Adipocyte (in vitro differentiated cells): ENCODE results near the gene EIF2S3.
"Not testable (repeated sequence)": the region's sequence is repeated elsewhere in the genome, so short reads cannot be mapped to it uniquely, and the experiment has no call there.

Experiments used
- DNase-seq: peaks from one replicate; pipeline ENCODE4 v3.0.0-alpha.2; 2015; ENCODE audit warnings: low read depth
- H3K27me3 ChIP-seq: replicated peaks from 2 replicates; pipeline ENCODE4 v1.7.0; 2013; ENCODE audit warnings: mild to moderate bottlenecking, low read length, moderate library complexity; ENCODE audit not compliant: control insufficient read depth, insufficient read depth
- H3K36me3 ChIP-seq: 2 replicates; pipeline ENCODE4 v1.7.0; 2013; ENCODE audit warnings: low read length, mild to moderate bottlenecking, moderate library complexity; ENCODE audit not compliant: control insufficient read depth, insufficient read depth, severe bottlenecking
- H3K4me1 ChIP-seq: 2 replicates; pipeline ENCODE4 v1.7.0; 2013; ENCODE audit warnings: mild to moderate bottlenecking, low read length, moderate library complexity; ENCODE audit not compliant: control insufficient read depth, insufficient read depth
- H3K4me3 ChIP-seq: 2 replicates; pipeline ENCODE4 v1.7.0; 2013; ENCODE audit warnings: mild to moderate bottlenecking, low read length, moderate library complexity
- H3K9ac ChIP-seq: 2 replicates; pipeline ENCODE4 v1.7.0; 2013; ENCODE audit warnings: mild to moderate bottlenecking, low read length, moderate library complexity
- H3K9me3 ChIP-seq: 2 replicates; pipeline ENCODE4 v1.7.0; 2013; ENCODE audit warnings: mild to moderate bottlenecking, low read length, moderate library complexity; ENCODE audit not compliant: control insufficient read depth

The EIF2S3 gene

GRCh38 chrX:24055043-24055356 is 244 bp downstream of the EIF2S3 start:
- H3K36me3 ChIP-seq, result peaks cover 23% of the 10 kb centered on the region
- H3K9ac ChIP-seq, result no peak overlapping the region
- H3K4me3 ChIP-seq, result no peak overlapping the region
- H3K27me3 ChIP-seq, result no peaks in the 10 kb centered on the region
- no peak for DNase-seq
- H3K9me3 ChIP-seq, result no peaks in the 10 kb centered on the region
- peaks cover 3% of the 10 kb centered on the region for H3K4me1 ChIP-seq

GRCh38 chrX:24063488-24063887 is 8.7 kb downstream of the EIF2S3 start:
- Histone ChIP-seq H3K4me1 (no peaks in the 10 kb centered on the region), H3K9me3 (no peaks in the 10 kb centered on the region), H3K9ac (no peak overlapping the region), H3K27me3 (no peaks in the 10 kb centered on the region), H3K36me3 (peaks cover 90% of the 10 kb centered on the region), H3K4me3 (no peak overlapping the region)
- DNase-seq, result no peak

GRCh38 chrX:24069877-24070276 is 15.1 kb downstream of the EIF2S3 start:
- DNase-seq, result no peak
- no peaks in the 10 kb centered on the region for H3K4me1 ChIP-seq
- no peak overlapping the region for H3K4me3 ChIP-seq
- H3K9ac ChIP-seq, result no peak overlapping the region
- peaks cover 91% of the 10 kb centered on the region for H3K36me3 ChIP-seq
- H3K27me3 ChIP-seq, result no peaks in the 10 kb centered on the region
- H3K9me3 ChIP-seq, result no peaks in the 10 kb centered on the region

- Histone ChIP-seq H3K9ac (no peak overlapping the region), H3K4me1 (peaks cover 5% of the 10 kb centered on the region), H3K27me3 (no peaks in the 10 kb centered on the region), H3K4me3 (no peak overlapping the region), H3K9me3 (no peaks in the 10 kb centered on the region), H3K36me3 (peaks cover 39% of the 10 kb centered on the region)
- no peak for DNase-seq
Measured at GRCh38 chrX:24079411-24079810, 24.7 kb downstream of the EIF2S3 start.

GRCh38 chrX:24080245-24080644 is 25.5 kb downstream of the EIF2S3 start:
- not testable (repeated sequence) for DNase-seq, H3K9me3 ChIP-seq, H3K4me3 ChIP-seq, H3K9ac ChIP-seq, H3K27me3 ChIP-seq
- Histone ChIP-seq H3K36me3 (peaks cover 33% of the 10 kb centered on the region), H3K4me1 (peaks cover 12% of the 10 kb centered on the region)

- Histone ChIP-seq H3K9ac (no peak overlapping the region), H3K9me3 (no peaks in the 10 kb centered on the region), H3K27me3 (no peaks in the 10 kb centered on the region), H3K36me3 (peaks cover 28% of the 10 kb centered on the region), H3K4me1 (peaks cover 12% of the 10 kb centered on the region), H3K4me3 (no peak overlapping the region)
- no peak for DNase-seq
Measured at GRCh38 chrX:24080704-24081103, 25.9 kb downstream of the EIF2S3 start.

- Histone ChIP-seq H3K9me3 (no peaks in the 10 kb centered on the region), H3K4me3 (no peak overlapping the region), H3K36me3 (peaks cover 18% of the 10 kb centered on the region), H3K27me3 (no peaks in the 10 kb centered on the region), H3K4me1 (peaks cover 12% of the 10 kb centered on the region), H3K9ac (no peak overlapping the region)
- peak; percentile 72 for DNase-seq
Measured at GRCh38 chrX:24081661-24082154, 27.0 kb downstream of the EIF2S3 start.

GRCh38 chrX:24082447-24082846 is 27.7 kb downstream of the EIF2S3 start:
- Histone ChIP-seq H3K9me3 (no peaks in the 10 kb centered on the region), H3K9ac (no peak overlapping the region), H3K27me3 (no peaks in the 10 kb centered on the region), H3K4me1 (peaks cover 12% of the 10 kb centered on the region), H3K4me3 (no peak overlapping the region), H3K36me3 (peaks cover 11% of the 10 kb centered on the region)
- DNase-seq, result no peak

- H3K9me3 ChIP-seq, result no peaks in the 10 kb centered on the region
- peaks cover 12% of the 10 kb centered on the region for H3K4me1 ChIP-seq
- no peaks in the 10 kb centered on the region for H3K36me3 ChIP-seq
- peak overlapping the region; percentile 2 for H3K9ac ChIP-seq
- no peaks in the 10 kb centered on the region for H3K27me3 ChIP-seq
- peak overlapping the region; percentile 19 for H3K4me3 ChIP-seq
- DNase-seq, result no peak
Measured at GRCh38 chrX:24085101-24085500, 30.3 kb downstream of the EIF2S3 start.

GRCh38 chrX:24090300-24091200 is 35.8 kb downstream of the EIF2S3 start:
- Histone ChIP-seq H3K4me1 (peaks cover 8% of the 10 kb centered on the region), H3K4me3 (no peak overlapping the region), H3K9me3 (no peaks in the 10 kb centered on the region), H3K36me3 (no peaks in the 10 kb centered on the region), H3K27me3 (no peaks in the 10 kb centered on the region), H3K9ac (no peak overlapping the region)
- no peak for DNase-seq

- H3K4me3 ChIP-seq, result no peak overlapping the region
- H3K4me1 ChIP-seq, result peaks cover 8% of the 10 kb centered on the region
- no peak for DNase-seq
- H3K36me3 ChIP-seq, result no peaks in the 10 kb centered on the region
- no peak overlapping the region for H3K9ac ChIP-seq
- H3K27me3 ChIP-seq, result no peaks in the 10 kb centered on the region
- no peaks in the 10 kb centered on the region for H3K9me3 ChIP-seq
Measured at GRCh38 chrX:24093746-24094145, 39.0 kb downstream of the EIF2S3 start.
